Caco-2 (cell line): ENCODE measurements around the gene MFAP1. TPM values are rescaled to one million over a fixed set of nuclear protein-coding genes. Genes with fewer than 3 reads are reported as not detected.
A peak's percentile ranks its signal among the peaks of the same experiment; 100 is the strongest.

Source experiments
- BruUV-seq: library from RNA; stranded (reverse); fragments of 400-500 nt; replicated peaks from 2 replicates; lab custom pipeline; 2021; lab: Mats Ljungman, UMichigan
- CTCF ChIA-PET: fragments of 300-600 bp; sonication (Branson Sonifier 250); formaldehyde crosslinking; loops from one replicate; lab custom pipeline; 2022; ENCODE audit warnings: antibody characterized with exemption; lab: Charles Lee
- POLR2A ChIA-PET: fragments of 300-600 bp; sonication (Branson Sonifier 250); formaldehyde crosslinking; loops from one replicate; lab custom pipeline; 2022; ENCODE audit warnings: antibody characterized with exemption; lab: Charles Lee
- DNase-seq, 2 experiments: peaks; one replicate each; pipeline versions ENCODE4 v3.0.0 to v3.0.0-alpha.2; 2020 to 2022
- H3K27me3 ChIP-seq: replicated peaks from 2 replicates; pipeline ENCODE4 v1.6.0; 2011; ENCODE audit warnings: low read length; ENCODE audit not compliant: control insufficient read depth, insufficient read depth
- H3K36me3 ChIP-seq: 2 replicates; pipeline ENCODE4 v1.5.1; 2011; ENCODE audit warnings: low read length; ENCODE audit not compliant: control insufficient read depth, insufficient read depth
- H3K4me1 ChIP-seq: fragments of 250-450 bp; sonication (Bioruptor Pico); 2 replicates; pipeline ENCODE4 v1.5.1; 2020; ENCODE audit warnings: mild to moderate bottlenecking
- H3K4me3 ChIP-seq: 2 replicates; pipeline ENCODE4 v1.5.1; 2011; ENCODE audit warnings: low read depth, mild to moderate bottlenecking, control low read depth, low read length
- H3K9me3 ChIP-seq: fragments of 250-450 bp; sonication (Bioruptor Pico); 2 replicates; pipeline ENCODE4 v1.5.1; 2020; ENCODE audit warnings: mild to moderate bottlenecking, moderate library complexity
- H3K27ac Mint-ChIP-seq: one replicate; pipeline ENCODE4 v1.8.0; 2022; ENCODE audit warnings: mixed read lengths; ENCODE audit not compliant: unreplicated experiment
- H3K27me3 Mint-ChIP-seq: one replicate; pipeline ENCODE4 v1.8.0; 2022; ENCODE audit warnings: mixed read lengths; ENCODE audit not compliant: insufficient read depth, unreplicated experiment
- H3K36me3 Mint-ChIP-seq: one replicate; pipeline ENCODE4 v1.8.0; 2022; ENCODE audit warnings: mild to moderate bottlenecking, mixed read lengths; ENCODE audit not compliant: insufficient read depth, unreplicated experiment
- H3K4me1 Mint-ChIP-seq: one replicate; pipeline ENCODE4 v1.8.0; 2022; ENCODE audit warnings: low read depth, mixed read lengths; ENCODE audit not compliant: unreplicated experiment
- H3K4me3 Mint-ChIP-seq: one replicate; pipeline ENCODE4 v1.8.0; 2022; ENCODE audit warnings: mild to moderate bottlenecking, moderate library complexity, mixed read lengths; ENCODE audit not compliant: unreplicated experiment
- H3K9me3 Mint-ChIP-seq: one replicate; pipeline ENCODE4 v1.8.0; 2022; ENCODE audit warnings: mixed read lengths; ENCODE audit not compliant: unreplicated experiment
- CTCF ChIP-seq, 2 experiments: fragments of 200-600 bp in 1 of 2; IDR thresholded peaks; 1 replicate in 1 of 2; 2 replicates in 1 of 2; pipeline versions ENCODE4 v1.5.1 to v1.8.0; 2011 to 2022; ENCODE audit warnings: antibody characterized with exemption in 1 of 2, control low read depth in 1 of 2, inconsistent platforms in 1 of 2, low read depth in 1 of 2, low read length in 1 of 2, mild to moderate bottlenecking in 1 of 2, moderate library complexity in 1 of 2; ENCODE audit not compliant: insufficient read depth in 1 of 2, severe bottlenecking in 1 of 2, unreplicated experiment in 1 of 2
- intact Hi-C: fragments of 100-400 bp; cut with micrococcal nuclease; formaldehyde crosslinking; loops from one replicate; pipeline ENCODE4 v1.10.0; 2022; ENCODE audit not compliant: unreplicated experiment
- total RNA-seq: library from RNA; stranded (reverse); gene quantifications from 2 replicates; pipeline ENCODE4 v1.2.3, GENCODE V29; 2022

Gene MFAP1
- total RNA-seq, 1 experiment from 2014 or later = 37.1 TPM

GRCh38 chr15:43793647-43794046 is 30.8 kb downstream of the MFAP1 start:
- Mint-ChIP-seq H3K4me3 (peak overlapping the region; percentile 98), H3K36me3 (peaks cover 54% of the 10 kb centered on the region), H3K27ac (peak overlapping the region; percentile 97), H3K9me3 (no peaks in the 10 kb centered on the region), H3K27me3 (no peaks in the 10 kb centered on the region), H3K4me1 (peaks cover 19% of the 10 kb centered on the region)
- CTCF ChIA-PET = no interaction called here
- Histone ChIP-seq H3K4me1 (peaks cover 13% of the 10 kb centered on the region), H3K36me3 (peaks cover 5% of the 10 kb centered on the region; the same call in 1 of the 2 replicates), H3K27me3 (no peaks in the 10 kb centered on the region), H3K4me3 (no peak overlapping the region), H3K9me3 (no peaks in the 10 kb centered on the region)
- DNase-seq = no peak
- POLR2A ChIA-PET = interaction anchor here (0.6 to 1.9 kb wide), 2 partner anchors 31 to 35 kb away, joined by 3 to 6 read pairs; partner anchors contain the start of gene MFAP1
- BruUV-seq = no TSS peak
- intact Hi-C loops = no loop called here
- no peak for TF ChIP-seq CTCF (IDR thresholded peaks at IDR 0.05; ENCODE audit: insufficient read depth in 1 of 2, low read depth in 1 of 2, low read length in 1 of 2, severe bottlenecking in 1 of 2, unreplicated experiment in 1 of 2)

GRCh38 chr15:43792761-43793476 is 31.6 kb downstream of the MFAP1 start:
- BruUV-seq = TSS peak; percentile 46
- Mint-ChIP-seq H3K27ac (peak overlapping the region; percentile 97), H3K9me3 (no peaks in the 10 kb centered on the region), H3K4me1 (peaks cover 12% of the 10 kb centered on the region), H3K27me3 (no peaks in the 10 kb centered on the region), H3K36me3 (peaks cover 54% of the 10 kb centered on the region), H3K4me3 (peak overlapping the region; percentile 98)
- peaks cover 11% of the 10 kb centered on the region; the same call in 1 of the 2 replicates for H3K4me1 ChIP-seq
- ChIA-PET CTCF (no interaction called here), POLR2A (interaction anchor here (0.6 to 1.9 kb wide), 3 partner anchors 32 to 423 kb away, joined by 3 to 6 read pairs (median 3); partner anchors contain the start of genes MFAP1, TUBGCP4 and ZSCAN29)
- H3K9me3 ChIP-seq = no peaks in the 10 kb centered on the region
- no peaks in the 10 kb centered on the region for H3K27me3 ChIP-seq
- peak overlapping the region; percentile 92 for H3K4me3 ChIP-seq
- H3K36me3 ChIP-seq = peaks cover 5% of the 10 kb centered on the region; the same call in 1 of the 2 replicates
- no peak for TF ChIP-seq CTCF (IDR thresholded peaks at IDR 0.05; ENCODE audit: insufficient read depth in 1 of 2, low read depth in 1 of 2, low read length in 1 of 2, severe bottlenecking in 1 of 2, unreplicated experiment in 1 of 2)
- peak; percentile 19 to 38 for DNase-seq
- intact Hi-C loops = no loop called here

GRCh38 chr15:43791993-43792760 is 32.3 kb downstream of the MFAP1 start, which contains the start of gene SERF2:
Gene SERF2 (plus strand): TSS chr15:43792320. CDS start chr15:43792377, 57 bp downstream.
- Histone ChIP-seq H3K4me1 (peaks cover 11% of the 10 kb centered on the region; the same call in 1 of the 2 replicates), H3K4me3 (peak within 1 kb of the TSS; percentile 92), H3K27me3 (no peaks in the 10 kb centered on the region), H3K36me3 (peaks cover 5% of the 10 kb centered on the region; the same call in 1 of the 2 replicates), H3K9me3 (no peaks in the 10 kb centered on the region)
- peaks cover 54% of the 10 kb centered on the region for H3K36me3 Mint-ChIP-seq
- TF ChIP-seq CTCF (IDR thresholded peaks at IDR 0.05; ENCODE audit: insufficient read depth in 1 of 2, low read depth in 1 of 2, low read length in 1 of 2, severe bottlenecking in 1 of 2, unreplicated experiment in 1 of 2) = no peak
- peak within 1 kb of the TSS; percentile 98 for H3K4me3 Mint-ChIP-seq
- BruUV-seq = TSS peak; percentile 48
- H3K9me3 Mint-ChIP-seq = no peaks in the 10 kb centered on the region
- DNase-seq = peak; percentile 99 to 100
- CTCF ChIA-PET = no interaction called here
- POLR2A ChIA-PET = interaction anchor here (1.9 kb wide), 1 partner anchor 33 kb away, joined by 6 read pairs; the partner anchor contains the start of gene MFAP1
- H3K27me3 Mint-ChIP-seq = no peaks in the 10 kb centered on the region
- H3K27ac Mint-ChIP-seq = peak within 1 kb of the TSS; percentile 97
- intact Hi-C loops = no loop called here
- peaks cover 12% of the 10 kb centered on the region for H3K4me1 Mint-ChIP-seq
